OCI-LY3 (cell line): ENCODE measurements around the gene IGFLR1.

Experiments used
- EZH2phosphoT487 ChIP-seq: fragments of 200-600 bp; shearing (Covaris generic); IDR thresholded peaks from 2 replicates; pipeline ENCODE4 v1.6.1; 2018; ENCODE audit warnings: antibody characterized with exemption, mixed run types, low read depth
- TF ChIP-seq, protein P1 (sequence below): fragments of 200-600, 300-600 bp; sonication (generic); IDR thresholded peaks from 2 replicates; pipeline ENCODE4 v1.5.1; 2014; ENCODE audit warnings: antibody characterized with exemption, low read length, low read depth

DNA sequence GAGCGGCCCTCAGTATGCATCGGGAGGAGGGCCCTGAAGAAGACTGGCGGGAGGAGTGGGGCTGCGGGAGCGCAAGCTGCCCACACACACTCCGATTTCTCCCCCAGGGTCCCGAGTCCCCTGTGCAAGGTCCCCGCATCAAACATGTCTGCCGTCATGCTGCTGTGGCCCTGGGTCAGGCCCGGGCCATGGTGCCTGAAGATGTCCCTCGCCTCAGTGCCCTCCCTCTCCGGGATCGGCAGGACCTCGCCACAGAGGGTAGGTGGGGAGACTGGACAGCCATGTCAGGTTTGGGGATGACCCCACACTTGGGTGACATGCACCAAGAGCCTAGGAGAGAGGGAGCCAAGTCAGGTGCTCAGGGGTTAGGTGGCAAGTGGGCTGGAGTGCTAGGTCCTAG is 19.8 kb downstream of the IGFLR1 start:
- TF ChIP-seq, protein P1, sequence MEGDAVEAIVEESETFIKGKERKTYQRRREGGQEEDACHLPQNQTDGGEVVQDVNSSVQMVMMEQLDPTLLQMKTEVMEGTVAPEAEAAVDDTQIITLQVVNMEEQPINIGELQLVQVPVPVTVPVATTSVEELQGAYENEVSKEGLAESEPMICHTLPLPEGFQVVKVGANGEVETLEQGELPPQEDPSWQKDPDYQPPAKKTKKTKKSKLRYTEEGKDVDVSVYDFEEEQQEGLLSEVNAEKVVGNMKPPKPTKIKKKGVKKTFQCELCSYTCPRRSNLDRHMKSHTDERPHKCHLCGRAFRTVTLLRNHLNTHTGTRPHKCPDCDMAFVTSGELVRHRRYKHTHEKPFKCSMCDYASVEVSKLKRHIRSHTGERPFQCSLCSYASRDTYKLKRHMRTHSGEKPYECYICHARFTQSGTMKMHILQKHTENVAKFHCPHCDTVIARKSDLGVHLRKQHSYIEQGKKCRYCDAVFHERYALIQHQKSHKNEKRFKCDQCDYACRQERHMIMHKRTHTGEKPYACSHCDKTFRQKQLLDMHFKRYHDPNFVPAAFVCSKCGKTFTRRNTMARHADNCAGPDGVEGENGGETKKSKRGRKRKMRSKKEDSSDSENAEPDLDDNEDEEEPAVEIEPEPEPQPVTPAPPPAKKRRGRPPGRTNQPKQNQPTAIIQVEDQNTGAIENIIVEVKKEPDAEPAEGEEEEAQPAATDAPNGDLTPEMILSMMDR, result no peak
- no peak for TF ChIP-seq EZH2phosphoT487
